Jurkat, Clone E6-1 (cell line): ENCODE data around the gene TNFAIP8.

Experiments
- DNase-seq: peaks from one replicate; pipeline ENCODE4 v3.0.0-alpha.2; 2011; ENCODE audit warnings: low read depth, low spot score
- H3K4me3 ChIP-seq: 2 replicates; pipeline ENCODE4 v1.5.1; 2011; ENCODE audit warnings: mild to moderate bottlenecking, low read length, control low read depth, moderate library complexity

Gene TNFAIP8

GRCh38 chr5:119386596-119387344 is 31.0 kb downstream of the TNFAIP8 start:
- DNase-seq: no peak
- H3K4me3 ChIP-seq: no peak overlapping the region

DNA sequence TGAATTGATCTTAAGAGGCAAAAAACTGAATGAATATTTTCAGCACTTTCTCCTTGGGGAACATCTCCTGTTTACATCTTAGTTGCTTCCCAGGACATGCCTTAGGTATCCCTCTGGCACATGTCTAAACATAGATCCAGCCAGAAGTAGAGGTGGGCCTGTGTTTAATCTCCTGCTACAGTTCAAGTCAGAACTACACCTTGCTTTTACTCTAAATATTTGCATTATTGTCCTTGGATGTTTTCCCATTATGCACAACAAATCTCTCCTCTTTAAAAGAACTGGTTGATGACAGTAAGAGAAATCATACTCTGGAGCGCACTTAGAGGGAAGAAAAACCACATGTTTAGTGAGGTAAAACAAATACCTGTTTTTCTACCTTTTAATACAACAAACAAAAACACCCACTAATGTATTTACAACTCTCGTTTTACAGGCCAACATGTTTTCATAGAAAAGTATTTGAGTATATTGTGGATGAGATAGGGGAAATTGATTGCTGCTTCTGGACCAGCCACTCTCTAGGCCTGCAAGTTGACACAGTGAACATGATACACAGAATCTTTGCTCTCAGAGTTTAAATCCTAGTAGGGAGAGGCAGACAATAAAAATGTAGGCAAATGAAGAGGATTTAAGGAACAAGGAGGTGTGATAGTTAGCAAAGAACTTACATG is 32.3 kb downstream of the TNFAIP8 start:
- H3K4me3 ChIP-seq: no peak overlapping the region
- DNase-seq: no peak

GRCh38 chr5:119388619-119389190 is 32.9 kb downstream of the TNFAIP8 start:
- no peak overlapping the region for H3K4me3 ChIP-seq
- no peak for DNase-seq

DNA sequence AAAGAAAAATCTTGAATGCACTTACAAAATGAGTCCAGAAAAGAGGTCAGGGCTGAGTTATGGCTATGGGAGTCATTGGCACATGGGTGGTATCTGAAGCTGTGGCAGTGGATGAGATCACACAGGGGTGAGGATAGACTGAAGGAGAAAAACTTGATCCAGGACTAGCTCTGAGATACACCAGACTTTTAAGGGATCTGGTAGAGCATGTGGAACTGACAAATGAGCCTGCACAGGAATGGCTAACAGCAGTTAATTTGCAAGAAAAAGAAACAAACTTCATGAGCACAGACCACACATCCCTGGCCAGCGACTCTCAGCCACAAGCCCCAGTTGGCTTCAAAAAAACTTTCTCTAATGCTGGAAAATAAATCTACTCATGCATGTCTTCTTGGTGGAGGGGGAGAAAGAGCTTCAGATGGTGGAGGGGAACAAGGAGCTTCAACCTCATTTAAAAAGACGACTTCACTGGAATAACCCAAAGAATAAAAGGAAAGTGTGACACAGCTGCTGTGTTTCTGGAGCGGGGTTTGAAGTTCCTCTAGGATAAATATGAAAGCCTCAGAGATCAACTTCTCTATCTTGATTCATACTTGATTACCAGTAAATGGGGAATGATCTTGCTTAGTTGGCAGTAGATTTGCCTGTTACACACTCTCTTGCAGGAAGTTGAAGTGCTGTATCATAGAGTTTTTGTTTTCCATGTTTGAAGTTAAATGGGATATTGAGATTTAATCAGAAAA is 33.6 kb downstream of the TNFAIP8 start:
- H3K4me3 ChIP-seq: no peak overlapping the region
- no peak for DNase-seq

- no peak overlapping the region for H3K4me3 ChIP-seq
- DNase-seq: no peak
Observed at GRCh38 chr5:119390404-119390803, 34.6 kb downstream of the TNFAIP8 start.

GRCh38 chr5:119393201-119393691 is 37.4 kb downstream of the TNFAIP8 start:
- no peak for DNase-seq
- H3K4me3 ChIP-seq: no peak overlapping the region

- no peak for DNase-seq
- H3K4me3 ChIP-seq: no peak overlapping the region
Observed at GRCh38 chr5:119393746-119394145, 37.9 kb downstream of the TNFAIP8 start.

GRCh38 chr5:119395080-119395836 is 39.4 kb downstream of the TNFAIP8 start:
- no peak for DNase-seq
- no peak overlapping the region for H3K4me3 ChIP-seq

- no peak overlapping the region for H3K4me3 ChIP-seq
- no peak for DNase-seq
Observed at GRCh38 chr5:119396030-119396664, 40.3 kb downstream of the TNFAIP8 start.

- no peak for DNase-seq
- no peak overlapping the region for H3K4me3 ChIP-seq
Observed at GRCh38 chr5:119397518-119398380, 41.9 kb downstream of the TNFAIP8 start.

- no peak overlapping the region for H3K4me3 ChIP-seq
- no peak for DNase-seq
Observed at GRCh38 chr5:119398727-119399466, 43.1 kb downstream of the TNFAIP8 start.

DNA sequence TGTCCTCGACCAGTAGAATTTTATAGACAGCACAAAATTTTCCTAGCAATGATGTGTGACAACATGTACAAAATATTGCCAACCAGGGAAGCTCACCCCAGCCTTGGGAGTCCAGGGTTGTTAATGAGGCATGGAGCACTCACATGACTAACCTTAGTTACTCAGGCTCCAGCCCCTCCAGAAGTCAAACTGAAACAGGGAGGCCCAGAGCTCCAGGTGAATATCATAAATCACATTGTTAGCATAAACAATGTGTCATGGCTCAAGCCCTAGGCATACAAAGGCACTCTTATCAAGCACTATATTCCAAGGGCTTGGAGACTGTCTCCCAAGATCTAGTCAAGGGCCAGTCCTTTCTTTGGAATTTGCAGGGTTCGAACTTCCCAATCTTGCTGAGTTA is 44.4 kb downstream of the TNFAIP8 start:
- no peak for DNase-seq
- no peak overlapping the region for H3K4me3 ChIP-seq

DNA sequence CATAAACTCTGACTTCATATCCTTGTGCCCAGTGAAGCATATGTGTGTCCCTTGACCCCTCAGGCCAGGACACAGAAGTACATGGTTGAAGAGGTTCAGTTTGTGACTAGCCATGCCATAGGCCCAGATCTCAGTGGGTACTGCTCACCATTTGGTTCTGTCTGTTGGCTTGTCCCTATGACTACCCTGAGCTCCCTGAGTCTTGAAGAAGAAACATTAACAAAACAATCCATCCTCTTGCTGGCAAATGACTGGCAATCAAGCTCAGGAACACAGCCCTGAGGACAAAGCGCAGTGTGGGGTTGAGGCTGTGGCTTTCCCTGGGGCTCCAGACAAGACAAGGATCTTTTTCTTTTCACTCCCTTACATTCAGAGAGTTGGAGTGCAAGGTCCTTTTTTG is 46.3 kb downstream of the TNFAIP8 start:
- H3K4me3 ChIP-seq: no peak overlapping the region
- no peak for DNase-seq

DNA sequence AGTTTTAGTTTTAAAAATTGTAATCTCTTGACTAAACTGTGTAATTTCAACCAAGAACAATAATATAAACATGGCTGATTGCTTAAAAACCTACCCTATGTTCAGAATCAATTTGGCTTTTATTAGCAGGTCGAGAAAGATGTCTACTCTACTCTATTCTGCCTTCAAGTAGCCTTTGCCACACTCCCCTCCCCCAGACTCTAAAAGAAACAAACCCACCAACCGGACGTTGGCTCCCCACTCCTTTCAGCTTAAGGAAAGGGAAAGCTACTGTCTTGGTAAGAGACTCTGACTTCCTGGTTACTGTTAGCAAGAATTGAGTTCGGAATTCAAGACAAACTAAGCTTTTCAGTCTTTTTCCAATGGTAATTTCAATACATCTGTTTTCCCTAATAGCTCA is 46.7 kb downstream of the TNFAIP8 start:
- H3K4me3 ChIP-seq: no peak overlapping the region
- no peak for DNase-seq

DNA sequence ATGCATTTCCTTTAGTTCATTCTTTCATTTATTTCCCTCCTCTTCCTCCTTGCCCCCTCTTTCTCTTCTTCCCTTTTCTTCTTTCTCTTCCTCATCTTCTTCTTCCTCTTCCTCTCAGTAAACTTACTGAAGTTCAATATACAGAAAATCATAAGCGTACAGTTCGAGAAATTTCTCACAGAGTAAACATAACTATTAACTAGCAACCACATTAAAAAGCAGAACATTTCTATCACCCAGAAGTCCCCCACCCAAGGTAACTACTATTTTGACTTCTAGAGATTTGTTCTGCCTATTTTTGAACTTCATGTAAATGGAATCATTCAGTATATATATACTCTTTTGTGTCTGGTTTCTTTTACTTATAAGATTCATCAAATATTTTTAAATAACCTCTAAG is 48.2 kb downstream of the TNFAIP8 start:
- H3K4me3 ChIP-seq: no peak overlapping the region
- DNase-seq: no peak

DNA sequence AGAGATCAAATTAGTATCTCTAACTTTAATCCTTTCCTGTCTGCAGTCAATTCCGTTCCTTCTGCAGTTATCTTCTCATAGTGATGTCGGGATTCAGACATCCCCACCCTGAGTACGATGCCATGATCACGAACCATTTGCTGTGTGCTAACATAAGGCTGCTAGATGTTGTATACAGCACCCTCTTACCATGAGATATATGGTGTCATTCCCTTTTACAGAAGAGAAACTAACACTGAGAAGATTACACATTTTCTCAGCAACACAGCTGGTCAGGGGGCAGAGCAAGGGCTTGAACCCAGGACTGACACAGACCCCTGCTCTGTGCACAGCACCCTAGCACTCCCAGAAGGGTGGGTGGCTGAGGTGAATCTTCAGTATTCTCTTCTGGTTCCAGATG is 49.6 kb downstream of the TNFAIP8 start:
- no peak overlapping the region for H3K4me3 ChIP-seq
- no peak for DNase-seq

DNA sequence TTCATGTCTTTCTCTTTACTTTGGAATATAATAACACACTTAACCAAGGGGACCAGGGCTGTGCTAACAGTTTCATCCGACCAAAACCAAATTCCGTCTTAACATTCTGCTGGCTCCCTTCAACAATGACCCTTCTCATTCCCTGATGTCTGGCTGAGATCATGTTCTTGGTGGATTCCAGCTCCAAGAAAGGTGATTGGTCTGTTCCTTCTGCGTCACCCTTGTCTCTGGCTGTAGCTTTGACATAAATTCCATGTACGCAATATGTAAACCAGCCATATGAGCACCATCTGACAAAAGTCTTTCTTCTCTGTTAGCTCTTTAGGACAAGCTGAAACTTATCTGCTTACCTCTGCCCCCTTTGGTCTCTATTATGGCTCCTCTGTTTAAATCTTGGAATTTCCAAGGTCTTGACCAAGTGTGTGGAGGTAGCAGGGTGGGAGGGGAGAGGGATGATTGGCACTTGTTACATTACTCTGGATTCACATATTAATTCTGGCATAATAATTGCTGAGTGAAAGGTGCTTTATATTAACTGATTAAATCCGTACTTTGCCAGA is 50.8 kb downstream of the TNFAIP8 start:
- no peak overlapping the region for H3K4me3 ChIP-seq
- no peak for DNase-seq
